ENCODE measurements around the gene FNBP1.
"Not testable (repeated sequence)": the region's sequence is repeated elsewhere in the genome, so short reads cannot be mapped to it uniquely, and the experiment has no call there.

FNBP1 gene

DNA sequence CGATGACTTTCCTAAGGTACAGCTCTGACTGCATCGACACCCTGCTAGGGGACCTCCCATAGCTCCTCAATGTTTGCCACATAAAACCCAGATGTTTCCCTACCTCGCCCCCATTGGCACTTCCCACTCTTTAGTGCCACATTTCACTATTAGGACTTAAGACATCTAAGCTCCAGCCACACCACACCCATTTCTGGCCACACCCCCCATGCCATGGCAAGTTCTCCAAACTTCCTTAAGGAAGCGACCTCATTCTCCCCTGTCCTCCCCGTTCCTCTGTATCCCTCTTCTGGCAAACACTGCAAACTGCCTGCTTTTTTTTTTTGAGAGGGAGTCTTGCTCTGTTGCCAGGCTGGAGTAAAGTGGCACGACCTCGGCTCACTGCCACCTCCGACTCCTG lies 144.8 kb downstream of the FNBP1 start:
- POLR2A ChIA-PET (ENCODE audit: low non-redundant PET) = interaction anchor here (0.6 kb wide), 1 partner anchor 437 kb away, joined by 3 read pairs; no protein-coding TSS in a partner anchor

GRCh38 chr9:129897263-129897662 lies 145.7 kb downstream of the FNBP1 start:
- TF ChIP-seq CTCF (conservative IDR thresholded peaks at IDR 0.05; ENCODE audit: low read depth) = no peak
- POLR2A ChIA-PET (ENCODE audit: low non-redundant PET) = no interaction called here
- H3K27ac ChIP-seq = no peak overlapping the region
- DNase-seq (ENCODE audit: low spot score) = no peak
- CTCF ChIA-PET = interaction anchor here (0.7 to 1.4 kb wide), 2 partner anchors 12 to 173 kb away, joined by 3 to 5 read pairs; no protein-coding TSS in a partner anchor

More for the DNA sequence above, 144.8 kb downstream of the FNBP1 start:
- CTCF ChIA-PET = interaction anchor here (0.6 to 1.4 kb wide), 3 partner anchors 13 to 473 kb away, joined by 3 to 5 read pairs (median 5); no protein-coding TSS in a partner anchor
- no peak overlapping the region for H3K27ac ChIP-seq
- TF ChIP-seq CTCF (conservative IDR thresholded peaks at IDR 0.05; ENCODE audit: low read depth) = no peak
- DNase-seq (ENCODE audit: low spot score) = peak; percentile 67

DNA sequence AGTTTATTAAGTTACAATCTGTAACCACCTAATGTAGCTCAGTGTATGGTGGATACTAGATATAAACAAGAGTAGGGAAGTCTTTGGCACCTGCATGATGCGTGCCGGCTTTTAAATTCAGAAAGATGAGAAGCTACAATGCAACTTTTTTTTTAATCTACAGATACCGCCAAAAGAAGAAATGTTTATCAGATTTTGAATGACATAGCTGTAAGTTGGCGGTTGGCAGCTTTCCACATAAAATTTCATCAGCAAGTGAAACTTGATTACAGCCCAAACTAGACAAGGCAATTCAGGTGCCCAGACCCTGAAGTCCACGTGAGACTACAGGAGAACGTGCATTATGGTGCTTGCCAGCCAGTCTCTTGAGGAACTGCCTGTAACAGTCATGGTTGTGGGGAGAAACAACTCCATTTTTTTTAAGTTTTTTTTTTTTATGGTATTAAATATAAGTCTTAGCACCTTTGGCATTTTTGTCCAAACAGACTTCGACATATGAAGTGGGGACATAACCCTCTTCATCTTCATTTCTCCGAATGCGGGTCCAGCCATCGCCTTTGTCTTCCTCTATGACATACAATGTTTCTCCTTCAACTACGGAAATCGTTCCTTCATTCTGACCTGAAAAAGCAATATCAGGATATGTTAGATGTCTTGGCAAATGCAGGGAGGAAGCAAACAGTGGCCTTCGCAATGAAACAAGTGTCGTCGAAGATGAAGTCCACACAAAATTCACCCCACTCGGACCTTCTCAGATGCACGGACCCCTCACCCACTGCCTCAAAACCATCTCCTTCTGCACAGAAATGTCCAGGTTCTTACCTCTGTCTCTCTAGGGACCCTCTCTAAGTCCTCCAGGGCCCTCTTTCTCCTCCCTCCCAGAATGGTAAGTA lies 147.4 kb downstream of the FNBP1 start:
- H3K27ac ChIP-seq = no peak overlapping the region
- POLR2A ChIA-PET (ENCODE audit: low non-redundant PET) = no interaction called here
- no peak for TF ChIP-seq CTCF (conservative IDR thresholded peaks at IDR 0.05; ENCODE audit: low read depth)
- CTCF ChIA-PET = interaction anchor here (0.6 kb wide), 1 partner anchor 186 kb away, joined by 4 read pairs; no protein-coding TSS in a partner anchor
- no peak for DNase-seq (ENCODE audit: low spot score)

DNA sequence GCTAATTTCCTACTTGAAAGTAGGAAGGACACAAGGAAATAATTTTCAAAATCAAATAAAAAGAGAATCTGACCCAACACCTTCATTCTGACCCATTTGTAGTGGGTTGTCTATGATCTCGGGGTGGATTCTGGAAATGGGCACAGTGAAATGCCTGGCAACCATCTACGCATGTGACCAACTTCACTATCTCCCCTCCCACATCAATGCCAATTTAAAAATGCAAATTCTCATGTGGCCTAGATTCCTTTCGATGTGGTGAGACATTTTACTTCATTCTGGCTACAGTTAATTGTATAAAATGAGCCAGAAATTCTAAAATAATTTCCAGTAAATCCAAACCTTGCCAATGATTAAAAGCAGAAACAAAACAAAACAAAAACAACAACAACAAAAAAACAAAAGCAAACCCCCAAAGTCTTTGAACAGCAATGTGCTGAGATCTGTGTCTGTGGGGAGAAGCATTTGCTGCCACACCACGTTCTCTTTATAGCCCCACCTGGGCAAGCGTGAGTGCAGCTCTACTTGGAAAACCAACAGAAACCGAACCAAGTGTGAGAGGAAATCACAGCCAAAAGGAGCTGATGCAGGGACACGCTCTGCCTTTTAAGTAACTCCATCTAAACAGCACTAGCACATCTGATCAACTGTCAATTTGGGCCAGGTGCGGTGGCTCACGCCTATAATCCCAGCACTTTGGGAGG lies 148.7 kb downstream of the FNBP1 start:
- TF ChIP-seq CTCF (conservative IDR thresholded peaks at IDR 0.05; ENCODE audit: low read depth) = no peak
- ChIA-PET CTCF (no interaction called here), POLR2A (ENCODE audit: low non-redundant PET) (no interaction called here)
- no peak for DNase-seq (ENCODE audit: low spot score)
- no peak overlapping the region for H3K27ac ChIP-seq

DNA sequence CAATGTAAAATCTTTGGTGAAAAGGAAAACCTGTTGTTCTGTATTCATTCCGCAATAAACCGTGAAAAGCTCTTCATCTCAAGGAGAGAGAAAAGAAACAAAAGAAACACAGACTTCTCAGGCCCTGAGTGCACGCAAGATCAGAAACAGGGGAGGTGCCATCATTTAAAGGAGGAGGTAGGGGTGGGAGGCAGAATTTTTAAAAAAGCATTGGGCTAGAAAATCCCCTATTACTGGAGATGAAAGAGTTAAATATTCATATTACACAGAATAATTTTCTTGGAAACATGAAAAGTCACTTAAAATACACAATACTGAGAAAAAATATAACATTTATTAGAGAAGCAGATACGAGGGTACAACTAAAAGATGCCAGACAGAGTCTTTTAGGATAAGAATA lies 151.4 kb downstream of the FNBP1 start:
- DNase-seq (ENCODE audit: low spot score) = no peak
- H3K27ac ChIP-seq = no peak overlapping the region
- ChIA-PET POLR2A (ENCODE audit: low non-redundant PET) (no interaction called here), CTCF (interaction anchor here (0.6 to 1.3 kb wide), 3 partner anchors 163 to 352 kb away, joined by 3 to 9 read pairs (median 5); no protein-coding TSS in a partner anchor)
- TF ChIP-seq CTCF (conservative IDR thresholded peaks at IDR 0.05; ENCODE audit: low read depth) = no peak

DNA sequence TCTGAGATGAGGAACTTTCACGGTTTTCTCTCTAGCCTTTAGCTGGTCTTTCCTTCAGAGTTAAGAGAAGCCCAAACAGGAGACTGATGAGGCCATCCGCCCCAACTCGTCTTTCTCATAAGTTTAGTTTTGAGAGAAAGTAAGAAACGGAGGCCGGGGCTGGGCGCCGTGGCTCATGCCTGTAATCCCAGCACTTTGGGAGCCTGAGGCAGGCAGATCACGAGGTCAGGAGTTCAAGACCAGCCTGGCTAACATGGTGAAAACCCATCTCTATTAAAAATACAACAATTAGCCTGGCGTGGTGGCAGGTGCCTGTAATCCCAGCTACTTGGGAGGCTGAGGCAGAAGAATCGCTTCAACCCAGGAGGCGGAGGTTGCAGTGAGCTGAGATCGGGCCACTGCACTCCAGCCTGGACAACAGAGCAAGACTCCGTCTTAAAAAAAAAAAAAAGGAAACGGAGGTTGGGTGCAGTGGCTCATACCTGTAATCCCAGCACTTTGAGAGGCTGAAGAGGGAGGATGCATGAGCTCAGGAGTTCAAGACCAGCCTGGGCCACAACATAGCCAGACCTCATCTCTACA lies 152.2 kb downstream of the FNBP1 start:
- H3K27ac ChIP-seq; POLR2A ChIA-PET (ENCODE audit: low non-redundant PET); DNase-seq (ENCODE audit: low spot score): not testable (repeated sequence)
- CTCF ChIA-PET = interaction anchor here (0.6 to 1.3 kb wide), 2 partner anchors 163 to 223 kb away, joined by 5 to 9 read pairs; no protein-coding TSS in a partner anchor

Data from RWPE1 (cell line).